Duodenal mucosa (tissue), 2 donors: ENCODE data around the gene PPP6R3.

Source experiments
- H3K27ac ChIP-seq: one replicate; pipeline ENCODE4 v1.7.0; 2013; ENCODE audit warnings: low read depth, low read length
- H3K27me3 ChIP-seq, 2 donors: one replicate each; pipeline ENCODE4 v1.7.0; 2013; ENCODE audit warnings: low read length in 2 of 2, control low read depth in 1 of 2; ENCODE audit not compliant: insufficient read depth in 2 of 2, control insufficient read depth in 1 of 2
- H3K36me3 ChIP-seq, 2 donors: one replicate each; pipeline ENCODE4 v1.7.0; 2013; ENCODE audit warnings: low read length in 2 of 2, control low read depth in 1 of 2; ENCODE audit not compliant: insufficient read depth in 2 of 2, control insufficient read depth in 1 of 2
- H3K4me1 ChIP-seq, 2 donors: one replicate each; pipeline ENCODE4 v1.7.0; 2013; ENCODE audit warnings: low read length in 2 of 2, control low read depth in 1 of 2; ENCODE audit not compliant: insufficient read depth in 2 of 2, control insufficient read depth in 1 of 2
- H3K4me3 ChIP-seq, 2 donors: one replicate each; pipeline ENCODE4 v1.7.0; 2013; ENCODE audit warnings: low read length in 2 of 2, low read depth in 1 of 2
- H3K9ac ChIP-seq, 2 donors: one replicate each; pipeline ENCODE4 v1.7.0; 2013; ENCODE audit warnings: low read length in 2 of 2, low read depth in 1 of 2
- H3K9me3 ChIP-seq, 2 donors: one replicate each; pipeline ENCODE4 v1.7.0; 2013; ENCODE audit warnings: low read length in 2 of 2, control low read depth in 1 of 2; ENCODE audit not compliant: control insufficient read depth in 1 of 2

PPP6R3 gene

DNA sequence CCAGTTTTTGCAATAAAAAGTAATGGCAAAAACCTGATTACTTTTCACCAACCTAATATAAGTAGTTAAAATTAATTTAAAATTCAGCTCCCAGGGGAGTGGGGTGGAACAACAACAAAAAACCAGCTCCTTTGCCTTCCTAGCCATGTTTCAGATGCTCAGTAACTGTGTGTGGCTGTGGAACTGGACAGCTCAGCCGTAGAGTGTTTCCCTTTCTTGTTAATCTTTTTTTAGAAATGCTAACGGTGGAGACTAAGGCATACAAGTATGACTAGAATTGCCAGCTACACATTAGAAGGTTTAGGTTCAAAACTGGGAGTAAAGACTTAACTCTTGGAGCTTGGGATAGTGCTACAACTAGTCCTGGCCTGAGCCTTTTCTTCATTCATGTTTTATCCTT, 45.0 kb downstream of the PPP6R3 start:
- Histone ChIP-seq H3K9me3 (no peaks in the 10 kb centered on the region), H3K4me1 (peaks cover 14 to 20% of the 10 kb centered on the region in 2 donors), H3K4me3 (no peak overlapping the region), H3K27me3 (no peaks in the 10 kb centered on the region), H3K27ac (no peak overlapping the region), H3K9ac (no peak overlapping the region), H3K36me3 (no peaks in the 10 kb centered on the region)

DNA sequence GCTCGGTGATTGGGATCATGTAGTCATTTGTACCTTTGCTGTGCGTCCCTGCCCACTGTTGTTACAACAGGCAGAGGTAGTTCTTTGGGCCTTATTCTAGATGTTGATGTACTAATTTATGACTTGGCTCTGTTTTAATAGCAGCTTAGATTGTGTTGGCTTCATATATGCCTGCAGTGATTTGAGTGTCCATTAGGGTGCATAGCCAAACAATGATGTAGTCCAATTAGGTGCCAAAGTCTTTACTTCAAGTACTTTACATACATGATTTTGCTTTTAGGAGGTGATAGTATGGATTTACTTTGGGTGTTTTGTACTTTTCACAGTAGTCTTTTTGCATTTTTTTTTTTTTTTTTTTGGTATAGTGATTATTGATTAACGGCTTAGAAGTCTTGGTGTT, 46.4 kb downstream of the PPP6R3 start:
- Histone ChIP-seq H3K4me3 (no peak overlapping the region), H3K9ac (no peak overlapping the region), H3K4me1 (peaks cover 14 to 16% of the 10 kb centered on the region in 2 donors), H3K36me3 (no peaks in the 10 kb centered on the region), H3K27ac (no peak overlapping the region), H3K27me3 (no peaks in the 10 kb centered on the region), H3K9me3 (no peaks in the 10 kb centered on the region)

DNA sequence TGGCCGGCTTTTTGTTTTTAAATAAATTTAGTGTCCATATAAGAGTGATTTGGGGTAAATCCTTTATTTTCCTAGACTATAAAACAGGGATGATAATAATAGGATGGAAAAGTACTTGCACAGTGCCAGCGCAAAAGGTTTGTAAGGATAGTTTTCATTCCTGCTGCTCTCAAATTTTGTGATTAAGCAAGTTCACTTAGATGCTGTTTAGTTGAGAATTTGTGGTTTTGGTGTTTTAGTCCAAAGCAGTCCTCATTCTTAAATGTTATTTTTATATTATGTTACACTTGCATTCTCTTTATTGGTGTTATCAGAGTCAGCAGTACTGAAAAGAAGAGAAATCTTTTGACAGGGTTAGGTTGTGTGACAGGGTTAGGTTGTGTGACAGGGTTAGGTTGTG, 47.9 kb downstream of the PPP6R3 start:
- H3K36me3 ChIP-seq, result peaks cover 0 to under 1% of the 10 kb centered on the region in 2 donors
- no peak overlapping the region for H3K27ac ChIP-seq
- H3K9ac ChIP-seq, result no peak overlapping the region
- no peaks in the 10 kb centered on the region for H3K9me3 ChIP-seq
- peaks cover 10 to 16% of the 10 kb centered on the region in 2 donors for H3K4me1 ChIP-seq
- no peaks in the 10 kb centered on the region for H3K27me3 ChIP-seq
- no peak overlapping the region for H3K4me3 ChIP-seq

DNA sequence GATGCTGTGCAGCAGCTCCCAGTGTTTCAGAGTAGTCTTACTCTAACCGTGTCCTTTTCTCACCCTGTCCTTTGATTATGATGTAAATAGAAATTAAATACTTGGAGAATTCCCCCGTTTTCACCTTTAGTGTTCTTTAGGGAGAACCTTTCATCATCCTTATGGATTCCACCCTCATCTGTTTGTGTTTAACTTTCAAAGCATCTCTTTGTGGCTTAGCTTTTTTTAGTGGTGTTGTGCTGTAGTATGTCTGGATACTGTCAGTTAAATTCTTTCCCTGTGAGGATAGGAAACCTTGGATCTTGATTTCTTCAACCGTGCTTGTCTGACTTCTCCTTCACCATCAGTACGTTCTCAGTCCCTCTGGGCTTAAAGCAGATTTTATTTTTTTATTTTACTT, 48.5 kb downstream of the PPP6R3 start:
- no peaks in the 10 kb centered on the region for H3K9me3 ChIP-seq
- H3K4me3 ChIP-seq, result no peak overlapping the region
- H3K9ac ChIP-seq, result no peak overlapping the region
- peaks cover 3% of the 10 kb centered on the region in 2 donors for H3K36me3 ChIP-seq
- H3K27me3 ChIP-seq, result no peaks in the 10 kb centered on the region
- H3K27ac ChIP-seq, result no peak overlapping the region
- H3K4me1 ChIP-seq, result peaks cover 9 to 11% of the 10 kb centered on the region in 2 donors

DNA sequence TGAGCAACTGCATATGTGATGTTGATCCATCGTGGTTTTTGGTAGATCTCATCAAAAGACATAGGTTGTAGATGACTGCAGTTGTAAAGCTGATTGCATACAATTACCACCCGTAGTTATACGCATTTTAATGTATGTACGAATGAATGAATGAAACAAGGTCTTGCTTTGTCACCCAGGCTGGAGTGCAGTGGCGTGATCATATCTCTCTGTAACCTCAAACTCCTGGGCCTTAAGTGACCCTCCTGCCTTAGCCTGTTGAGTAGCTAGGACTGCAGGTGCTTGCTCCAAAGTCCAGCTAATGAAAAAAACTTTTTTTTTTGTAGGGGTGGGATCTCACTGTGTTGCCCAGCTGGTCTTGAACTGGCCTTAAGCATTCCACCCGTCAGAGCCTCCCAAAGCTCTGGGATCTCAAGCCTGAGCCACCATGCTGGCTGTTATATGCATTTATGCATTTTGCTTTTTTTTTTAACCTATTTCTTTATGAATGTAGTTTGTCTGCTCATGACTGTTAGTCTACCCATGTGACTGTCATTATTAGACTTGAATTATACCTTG, 53.5 kb downstream of the PPP6R3 start:
- Histone ChIP-seq H3K9ac (no peak overlapping the region), H3K27ac (no peak overlapping the region), H3K9me3 (no peaks in the 10 kb centered on the region), H3K4me1 (no peaks in the 10 kb centered on the region), H3K4me3 (no peak overlapping the region), H3K36me3 (peaks cover 5 to 8% of the 10 kb centered on the region in 2 donors), H3K27me3 (no peaks in the 10 kb centered on the region)

DNA sequence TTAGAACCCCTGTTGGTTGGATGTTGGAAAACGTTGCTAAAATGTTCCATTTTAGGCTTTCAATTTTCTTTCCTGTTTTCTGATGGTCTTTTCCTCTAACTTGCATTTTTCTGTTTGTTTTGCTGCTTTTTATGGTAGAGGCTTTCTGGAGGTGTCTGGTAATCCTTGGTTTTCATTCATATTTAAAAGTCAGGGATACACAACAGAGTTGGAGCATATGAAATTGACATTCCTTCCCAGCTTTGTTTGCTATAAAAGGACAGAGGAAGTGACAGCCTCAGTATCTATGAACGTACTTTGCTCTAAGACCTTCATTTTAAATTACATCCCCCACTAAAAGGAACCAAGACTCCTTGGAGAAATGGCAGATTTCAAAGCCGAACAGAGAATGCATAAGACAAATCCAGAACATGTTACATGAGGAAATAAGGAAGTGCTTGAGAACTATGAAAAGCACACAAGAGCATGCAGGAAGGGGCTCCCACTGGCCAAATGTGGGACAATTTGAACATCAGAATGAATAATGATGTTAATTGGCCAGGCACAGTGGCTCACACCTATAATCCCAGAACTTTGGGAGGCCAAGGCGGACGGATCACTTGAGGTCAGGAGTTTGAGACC, 56.7 kb downstream of the PPP6R3 start:
- Histone ChIP-seq H3K4me1 (peaks cover 0 to 10% of the 10 kb centered on the region in 2 donors), H3K27me3 (no peaks in the 10 kb centered on the region), H3K27ac (no peak overlapping the region), H3K9me3 (no peaks in the 10 kb centered on the region), H3K4me3 (no peak overlapping the region), H3K36me3 (peaks cover 5 to 25% of the 10 kb centered on the region in 2 donors), H3K9ac (no peak overlapping the region)

DNA sequence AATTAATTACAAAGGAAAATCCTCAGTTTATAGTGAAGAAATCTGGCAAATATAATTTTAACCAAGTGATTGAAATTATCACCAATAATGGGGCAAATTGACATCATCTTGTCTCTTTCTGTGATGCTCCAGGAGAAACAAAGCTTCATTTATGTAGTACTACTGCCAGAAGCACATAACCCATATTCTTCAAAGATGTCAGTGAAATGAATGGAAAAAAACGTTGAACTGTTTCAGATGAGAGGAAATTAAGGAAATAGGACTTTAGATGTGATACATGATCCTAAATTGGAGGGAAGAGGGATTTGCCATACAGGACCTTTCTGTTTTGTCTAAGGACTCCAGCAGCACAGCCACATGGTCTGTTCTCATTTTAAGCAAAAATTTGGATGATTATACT, 57.6 kb downstream of the PPP6R3 start:
- H3K36me3 ChIP-seq, result peaks cover 5 to 34% of the 10 kb centered on the region in 2 donors
- no peak overlapping the region for H3K27ac ChIP-seq
- H3K9me3 ChIP-seq, result no peaks in the 10 kb centered on the region
- H3K4me3 ChIP-seq, result no peak overlapping the region
- H3K4me1 ChIP-seq, result peaks cover 0 to 12% of the 10 kb centered on the region in 2 donors
- H3K27me3 ChIP-seq, result no peaks in the 10 kb centered on the region
- H3K9ac ChIP-seq, result no peak overlapping the region

DNA sequence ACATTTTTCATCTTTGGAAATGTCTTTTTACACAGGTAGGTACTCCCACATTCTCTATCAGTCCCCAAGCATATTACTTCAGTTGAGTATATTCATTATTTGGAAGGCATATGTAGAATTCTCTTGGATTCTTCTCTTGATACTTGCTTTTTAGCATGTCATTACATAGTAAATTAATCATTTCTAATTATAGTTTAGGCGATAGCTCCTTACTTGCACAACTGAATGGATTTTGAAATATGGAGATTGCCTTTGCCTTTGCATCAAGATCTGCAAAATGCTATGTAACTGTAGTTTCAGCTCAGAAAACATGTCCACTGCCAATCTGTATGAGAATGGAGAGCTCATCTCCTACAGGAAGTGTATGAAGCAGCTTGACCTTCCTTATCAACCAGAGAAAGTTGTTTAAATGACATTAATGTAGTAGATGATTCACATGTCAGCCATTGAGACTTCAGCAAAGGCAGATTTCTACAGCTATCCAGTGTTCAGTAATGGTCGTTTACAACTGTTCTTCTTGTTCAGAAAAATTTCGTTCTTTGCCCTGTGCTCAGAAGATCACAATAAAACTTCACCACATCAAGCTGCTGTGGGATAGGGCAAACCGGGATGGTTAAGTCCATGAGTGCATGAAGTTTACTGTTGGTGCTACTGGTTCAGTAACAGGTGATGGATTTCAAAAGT, 61.6 kb downstream of the PPP6R3 start:
- peaks cover 10 to 43% of the 10 kb centered on the region in 2 donors for H3K36me3 ChIP-seq
- H3K9ac ChIP-seq, result no peak overlapping the region
- H3K4me1 ChIP-seq, result peaks cover 14 to 34% of the 10 kb centered on the region in 2 donors
- no peaks in the 10 kb centered on the region for H3K27me3 ChIP-seq
- no peak overlapping the region for H3K27ac ChIP-seq
- H3K4me3 ChIP-seq, result no peak overlapping the region
- H3K9me3 ChIP-seq, result no peaks in the 10 kb centered on the region

DNA sequence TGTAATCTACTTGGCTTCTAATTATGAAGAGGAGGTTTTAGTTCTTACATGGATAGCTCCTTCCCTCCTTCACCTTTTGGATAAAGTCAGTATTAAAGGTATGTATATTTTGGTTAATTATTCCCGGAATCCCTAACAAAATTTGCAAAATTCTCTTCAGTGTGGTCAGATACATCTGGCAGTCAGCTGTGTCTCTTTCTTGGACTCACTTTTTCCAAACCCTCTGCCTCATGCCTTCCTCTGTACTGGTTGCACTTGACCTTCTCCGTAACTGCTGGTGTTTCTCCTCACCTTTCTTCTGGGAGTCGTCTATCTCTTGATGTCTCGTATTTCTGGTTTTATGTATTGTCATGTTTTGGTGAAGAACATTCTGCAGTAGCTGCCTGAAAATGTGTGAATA, 62.5 kb downstream of the PPP6R3 start:
- peaks cover 14 to 34% of the 10 kb centered on the region in 2 donors for H3K4me1 ChIP-seq

DNA sequence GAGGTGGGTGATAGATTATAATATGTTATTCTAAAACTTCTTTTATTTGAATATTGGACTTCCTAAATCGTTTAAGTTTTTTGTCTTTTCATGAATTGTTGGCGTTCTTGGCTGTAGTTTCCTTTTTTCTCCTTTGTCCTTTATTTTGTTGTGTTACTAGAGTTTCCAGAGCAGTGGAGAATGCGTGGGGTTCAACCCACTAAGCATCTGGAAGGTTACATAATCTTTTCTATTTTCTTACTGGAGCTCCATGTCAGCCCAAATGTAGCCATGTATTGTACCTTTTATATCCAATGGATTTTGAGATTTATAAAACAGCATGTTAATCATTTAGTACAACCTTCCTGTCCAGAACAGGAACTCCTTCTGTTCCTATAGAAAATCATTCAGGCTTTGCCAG, 63.2 kb downstream of the PPP6R3 start:
- Histone ChIP-seq H3K4me1 (peaks cover 15 to 39% of the 10 kb centered on the region in 2 donors), H3K36me3 (peaks cover 13 to 55% of the 10 kb centered on the region in 2 donors)

More for the DNA sequence above, 62.5 kb downstream of the PPP6R3 start:
- no peaks in the 10 kb centered on the region for H3K9me3 ChIP-seq
- no peak overlapping the region for H3K9ac ChIP-seq
- H3K36me3 ChIP-seq, result peaks cover 13 to 51% of the 10 kb centered on the region in 2 donors
- H3K27me3 ChIP-seq, result no peaks in the 10 kb centered on the region
- no peak overlapping the region for H3K4me3 ChIP-seq
- H3K27ac ChIP-seq, result no peak overlapping the region

More for the DNA sequence above, 63.2 kb downstream of the PPP6R3 start:
- no peaks in the 10 kb centered on the region for H3K27me3 ChIP-seq
- H3K9ac ChIP-seq, result no peak overlapping the region
- H3K9me3 ChIP-seq, result no peaks in the 10 kb centered on the region
- no peak overlapping the region for H3K4me3 ChIP-seq
- no peak overlapping the region for H3K27ac ChIP-seq
